Natural killer cell treated with Interleukin-12 subunit alpha and Interleukin-12 subunit beta and Interleukin-15 and Interleukin-18, amount 100 ng/mL, for 72 hours (primary cell): ENCODE measurements around the gene SECTM1. TPM values are rescaled to one million over a fixed set of nuclear protein-coding genes. Genes with fewer than 3 reads are reported as not detected.
"Not testable (repeated sequence)": the region's sequence is repeated elsewhere in the genome, so short reads cannot be mapped to it uniquely, and the experiment has no call there.

Experiments used
- ATAC-seq, 2 donors: fragments of 150-1000 bp; cut with Tn5 transposase in 1 of 2; sonication (Bioruptor Pico), chemical (Tn5 transposase) in 1 of 2; 2 replicates each; pipeline ENCODE4 v1.10.0; 2021
- DNase-seq: peaks from one replicate; pipeline ENCODE4 v3.0.0; 2022; ENCODE audit warnings: low spot score
- H3K27ac Mint-ChIP-seq, 2 donors: 1 replicate in 1 of 2; 2 replicates in 1 of 2; pipeline ENCODE4 v1.8.0; 2022; ENCODE audit warnings: mixed read lengths in 2 of 2, mild to moderate bottlenecking in 1 of 2, moderate library complexity in 1 of 2
- H3K27me3 Mint-ChIP-seq, 2 donors: 1 replicate in 1 of 2; 2 replicates in 1 of 2; pipeline ENCODE4 v1.8.0; 2022; ENCODE audit warnings: mixed read lengths in 2 of 2
- H3K36me3 Mint-ChIP-seq: one replicate; pipeline ENCODE4 v1.8.0; 2022; ENCODE audit warnings: mixed read lengths
- H3K4me1 Mint-ChIP-seq, 2 donors: 1 replicate in 1 of 2; 2 replicates in 1 of 2; pipeline ENCODE4 v1.8.0; 2022; ENCODE audit warnings: low read depth in 2 of 2, mixed read lengths in 2 of 2, mild to moderate bottlenecking in 1 of 2
- H3K4me3 Mint-ChIP-seq: one replicate; pipeline ENCODE4 v1.8.0; 2022; ENCODE audit warnings: mixed read lengths
- H3K9me3 Mint-ChIP-seq: 2 replicates; pipeline ENCODE4 v1.8.0; 2022; ENCODE audit warnings: mixed read lengths
- total RNA-seq, 2 donors: library from RNA; stranded (reverse); gene quantifications; one replicate each; pipeline ENCODE4 v1.2.3, GENCODE V29; 2022

Gene SECTM1
- total RNA-seq, 2 donors from 2014 or later: 0.56 TPM; not detected in 1

GRCh38 chr17:82359451-82360074 lies 26.0 kb upstream of the SECTM1 start:
- not testable (repeated sequence) for ATAC-seq, H3K36me3 Mint-ChIP-seq, H3K27me3 Mint-ChIP-seq, H3K27ac Mint-ChIP-seq, DNase-seq, H3K9me3 Mint-ChIP-seq, H3K4me3 Mint-ChIP-seq
- peaks cover 7 to 12% of the 10 kb centered on the region in 2 donors for H3K4me1 Mint-ChIP-seq

GRCh38 chr17:82358465-82359350 lies 25.1 kb upstream of the SECTM1 start, which contains the start of gene TEX19:
TSS of gene TEX19 (plus strand) at chr17:82359247. CDS start at chr17:82362151, 2,904 bp downstream.
- peaks cover 0 to 4% of the 10 kb centered on the region in 2 donors for H3K27me3 Mint-ChIP-seq
- H3K36me3 Mint-ChIP-seq: no peaks in the 10 kb centered on the region
- no peak within 1 kb of the TSS for H3K27ac Mint-ChIP-seq
- H3K4me3 Mint-ChIP-seq: no peak within 1 kb of the TSS
- no peak for DNase-seq
- H3K4me1 Mint-ChIP-seq: peaks cover 7 to 12% of the 10 kb centered on the region in 2 donors
- ATAC-seq: peak in 1 of 2 donors; percentile 46
- no peaks in the 10 kb centered on the region for H3K9me3 Mint-ChIP-seq

GRCh38 chr17:82357394-82357793 lies 23.8 kb upstream of the SECTM1 start:
- no peaks in the 10 kb centered on the region for H3K9me3 Mint-ChIP-seq
- DNase-seq: no peak
- H3K4me3 Mint-ChIP-seq: no peak overlapping the region
- H3K4me1 Mint-ChIP-seq: peaks cover 7 to 12% of the 10 kb centered on the region in 2 donors
- no peak for ATAC-seq
- H3K36me3 Mint-ChIP-seq: no peaks in the 10 kb centered on the region
- no peak overlapping the region for H3K27ac Mint-ChIP-seq
- H3K27me3 Mint-ChIP-seq: peaks cover 0 to 4% of the 10 kb centered on the region in 2 donors

GRCh38 chr17:82356845-82357355 lies 23.3 kb upstream of the SECTM1 start:
- DNase-seq (no peak), ATAC-seq (peak in 1 of 2 donors; percentile 18)
- H3K27me3 Mint-ChIP-seq: peaks cover 0 to 4% of the 10 kb centered on the region in 2 donors
- no peak overlapping the region for H3K27ac Mint-ChIP-seq
- H3K9me3 Mint-ChIP-seq: no peaks in the 10 kb centered on the region
- no peaks in the 10 kb centered on the region for H3K36me3 Mint-ChIP-seq
- peaks cover 8 to 12% of the 10 kb centered on the region in 2 donors for H3K4me1 Mint-ChIP-seq
- H3K4me3 Mint-ChIP-seq: no peak overlapping the region

GRCh38 chr17:82355770-82356427 lies 22.3 kb upstream of the SECTM1 start:
- Mint-ChIP-seq H3K36me3 (no peaks in the 10 kb centered on the region), H3K4me1 (peaks cover 12 to 17% of the 10 kb centered on the region in 2 donors), H3K27ac (no peak overlapping the region), H3K9me3 (no peaks in the 10 kb centered on the region), H3K27me3 (peaks cover 0 to 4% of the 10 kb centered on the region in 2 donors), H3K4me3 (no peak overlapping the region)
- ATAC-seq (no peak), DNase-seq (no peak)

GRCh38 chr17:82354804-82355308 lies 21.3 kb upstream of the SECTM1 start:
- Mint-ChIP-seq H3K9me3 (no peaks in the 10 kb centered on the region), H3K27me3 (peaks cover 0 to 4% of the 10 kb centered on the region in 2 donors), H3K4me1 (peaks cover 12 to 21% of the 10 kb centered on the region in 2 donors), H3K36me3 (no peaks in the 10 kb centered on the region), H3K27ac (no peak overlapping the region), H3K4me3 (no peak overlapping the region)
- DNase-seq (no peak), ATAC-seq (no peak)

- no peaks in the 10 kb centered on the region for H3K36me3 Mint-ChIP-seq
- H3K4me1 Mint-ChIP-seq: peaks cover 8 to 18% of the 10 kb centered on the region in 2 donors
- no peak overlapping the region for H3K27ac Mint-ChIP-seq
- no peaks in the 10 kb centered on the region for H3K9me3 Mint-ChIP-seq
- H3K27me3 Mint-ChIP-seq: peaks cover 0 to 3% of the 10 kb centered on the region in 2 donors
- H3K4me3 Mint-ChIP-seq: no peak overlapping the region
- ATAC-seq: no peak
- DNase-seq: no peak
These were observed 19.9 kb upstream of the SECTM1 start for GRCh38 chr17:82353484-82353883.

- no peaks in the 10 kb centered on the region for H3K9me3 Mint-ChIP-seq
- no peak overlapping the region for H3K4me3 Mint-ChIP-seq
- H3K4me1 Mint-ChIP-seq: peaks cover 0 to 14% of the 10 kb centered on the region in 2 donors
- ATAC-seq (peak; percentile 75 to 79), DNase-seq (peak; percentile 78)
- no peak overlapping the region for H3K27ac Mint-ChIP-seq
- H3K27me3 Mint-ChIP-seq: no peaks in the 10 kb centered on the region
- H3K36me3 Mint-ChIP-seq: no peaks in the 10 kb centered on the region
These were observed 18.3 kb upstream of the SECTM1 start for GRCh38 chr17:82351713-82352488.

- Mint-ChIP-seq H3K4me1 (peaks cover 0 to 18% of the 10 kb centered on the region in 2 donors), H3K27ac (no peak overlapping the region), H3K27me3 (peaks cover 0 to 3% of the 10 kb centered on the region in 2 donors), H3K4me3 (no peak overlapping the region), H3K36me3 (no peaks in the 10 kb centered on the region), H3K9me3 (no peaks in the 10 kb centered on the region)
- ATAC-seq (peak in 1 of 2 donors; percentile 15), DNase-seq (no peak)
These were observed 17.7 kb upstream of the SECTM1 start for GRCh38 chr17:82351254-82351712.

GRCh38 chr17:82350182-82351030 lies 16.8 kb upstream of the SECTM1 start:
- Mint-ChIP-seq H3K27me3 (peaks cover 0 to 4% of the 10 kb centered on the region in 2 donors), H3K9me3 (no peaks in the 10 kb centered on the region), H3K36me3 (no peaks in the 10 kb centered on the region), H3K4me1 (peaks cover 0 to 20% of the 10 kb centered on the region in 2 donors), H3K4me3 (no peak overlapping the region), H3K27ac (peak overlapping the region in 1 of 2 donors; percentile 33)
- DNase-seq (no peak), ATAC-seq (peak; percentile 71 to 79)

- H3K27ac Mint-ChIP-seq: no peak overlapping the region
- H3K9me3 Mint-ChIP-seq: no peaks in the 10 kb centered on the region
- peaks cover 0 to 20% of the 10 kb centered on the region in 2 donors for H3K4me1 Mint-ChIP-seq
- ATAC-seq: no peak
- H3K36me3 Mint-ChIP-seq: no peaks in the 10 kb centered on the region
- no peak for DNase-seq
- no peak overlapping the region for H3K4me3 Mint-ChIP-seq
- peaks cover 0 to 4% of the 10 kb centered on the region in 2 donors for H3K27me3 Mint-ChIP-seq
These were observed 15.7 kb upstream of the SECTM1 start for GRCh38 chr17:82349287-82349701.

- DNase-seq (no peak), ATAC-seq (no peak)
- no peaks in the 10 kb centered on the region for H3K9me3 Mint-ChIP-seq
- peaks cover 0 to 20% of the 10 kb centered on the region in 2 donors for H3K4me1 Mint-ChIP-seq
- no peak overlapping the region for H3K27ac Mint-ChIP-seq
- peaks cover 0 to 4% of the 10 kb centered on the region in 2 donors for H3K27me3 Mint-ChIP-seq
- H3K4me3 Mint-ChIP-seq: no peak overlapping the region
- H3K36me3 Mint-ChIP-seq: no peaks in the 10 kb centered on the region
These were observed 15.3 kb upstream of the SECTM1 start for GRCh38 chr17:82348866-82349265.
